Endothelial cell (in vitro differentiated cells): ENCODE measurements around the gene ITPRIP. TPM values are rescaled to one million over a fixed set of nuclear protein-coding genes. Genes with fewer than 3 reads are reported as not detected.

Experiments
- DNase-seq: peaks from one replicate; pipeline ENCODE4 v3.0.0; 2021; ENCODE audit warnings: low spot score
- H3K27ac Mint-ChIP-seq: one replicate; pipeline ENCODE4 v1.8.0; 2021; ENCODE audit warnings: mixed read lengths, inconsistent platforms; ENCODE audit not compliant: unreplicated experiment
- H3K27me3 Mint-ChIP-seq: one replicate; pipeline ENCODE4 v1.8.0; 2021; ENCODE audit warnings: mild to moderate bottlenecking, moderate library complexity, mixed read lengths, inconsistent platforms; ENCODE audit not compliant: unreplicated experiment
- H3K36me3 Mint-ChIP-seq: one replicate; pipeline ENCODE4 v1.8.0; 2021; ENCODE audit warnings: mild to moderate bottlenecking, low read depth, mixed read lengths, inconsistent platforms; ENCODE audit not compliant: unreplicated experiment
- H3K4me1 Mint-ChIP-seq: one replicate; pipeline ENCODE4 v1.8.0; 2021; ENCODE audit warnings: mild to moderate bottlenecking, mixed read lengths, inconsistent platforms; ENCODE audit not compliant: unreplicated experiment
- H3K4me3 Mint-ChIP-seq: one replicate; pipeline ENCODE4 v1.8.0; 2021; ENCODE audit warnings: mild to moderate bottlenecking, mixed read lengths, inconsistent platforms; ENCODE audit not compliant: unreplicated experiment
- H3K9me3 Mint-ChIP-seq: one replicate; pipeline ENCODE4 v1.8.0; 2021; ENCODE audit warnings: mixed read lengths, inconsistent platforms; ENCODE audit not compliant: unreplicated experiment
- CTCF ChIP-seq: fragments of 200-600 bp; sonication (generic); IDR thresholded peaks from one replicate; pipeline ENCODE4 v1.5.0; 2021; ENCODE audit warnings: antibody characterized with exemption; ENCODE audit not compliant: unreplicated experiment
- total RNA-seq: library from RNA; stranded (reverse); fragmentation: NEBNext Ultra II Directional; extraction: Animal tissue kit (Norgen Biotek cat#: 25700); gene quantifications from one replicate; pipeline ENCODE4 v1.2.1, GENCODE V29; 2021; ENCODE audit not compliant: unreplicated experiment

Gene ITPRIP
- total RNA-seq, 1 donor from 2014 or later, result 16.3 TPM

- H3K27ac Mint-ChIP-seq, result no peak overlapping the region
These were observed 37.5 kb downstream of the ITPRIP start for GRCh38 chr10:104300736-104301292.

DNA sequence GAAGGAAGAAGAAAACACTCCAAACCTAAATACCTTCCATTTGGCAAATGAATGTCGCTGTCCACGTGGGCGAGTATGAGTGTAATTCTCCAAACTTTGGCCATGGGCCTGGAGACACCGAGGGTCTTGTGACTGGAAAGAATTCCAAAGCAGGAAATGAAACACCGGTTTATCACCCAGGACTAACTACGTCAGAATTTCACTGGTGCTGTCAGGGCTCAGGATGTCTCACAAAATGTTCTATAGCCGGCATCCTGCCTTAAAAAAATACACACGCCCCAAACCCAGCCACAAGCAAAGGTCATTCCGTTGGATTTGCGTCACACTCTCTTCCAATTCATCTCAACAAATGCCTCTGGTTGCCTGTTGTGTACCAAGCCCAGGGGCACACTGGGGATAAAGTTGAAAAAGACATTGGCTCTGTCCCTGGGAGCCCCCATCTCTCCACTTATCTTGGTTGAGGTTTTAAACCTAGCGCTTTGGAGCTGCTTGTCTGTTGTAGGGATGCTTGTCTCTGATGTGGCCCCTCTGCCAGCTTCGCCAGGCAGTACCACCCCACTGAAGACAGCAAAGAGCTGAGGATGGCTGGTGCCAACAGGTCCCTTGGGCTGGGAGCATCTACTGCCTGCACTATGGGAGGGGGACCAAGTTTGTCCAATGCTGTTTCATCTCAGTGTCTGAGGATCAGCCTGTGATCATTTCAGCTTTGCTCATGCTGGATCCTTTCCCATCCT is 38.1 kb downstream of the ITPRIP start:
- peaks cover 6% of the 10 kb centered on the region for H3K9me3 Mint-ChIP-seq
- no peak overlapping the region for H3K27ac Mint-ChIP-seq
- DNase-seq, result no peak
- TF ChIP-seq CTCF, result no peak
- H3K4me1 Mint-ChIP-seq, result peaks cover 6% of the 10 kb centered on the region
- no peak overlapping the region for H3K4me3 Mint-ChIP-seq
- H3K36me3 Mint-ChIP-seq, result peaks cover 6% of the 10 kb centered on the region
- H3K27me3 Mint-ChIP-seq, result peaks cover 6% of the 10 kb centered on the region

More at GRCh38 chr10:104300736-104301292, 37.5 kb downstream of the ITPRIP start:
- no peak for DNase-seq
- H3K36me3 Mint-ChIP-seq, result peaks cover 6% of the 10 kb centered on the region
- TF ChIP-seq CTCF, result no peak
- H3K4me1 Mint-ChIP-seq, result peaks cover 6% of the 10 kb centered on the region
- peaks cover 6% of the 10 kb centered on the region for H3K9me3 Mint-ChIP-seq
- no peak overlapping the region for H3K4me3 Mint-ChIP-seq
- H3K27me3 Mint-ChIP-seq, result peaks cover 6% of the 10 kb centered on the region

DNA sequence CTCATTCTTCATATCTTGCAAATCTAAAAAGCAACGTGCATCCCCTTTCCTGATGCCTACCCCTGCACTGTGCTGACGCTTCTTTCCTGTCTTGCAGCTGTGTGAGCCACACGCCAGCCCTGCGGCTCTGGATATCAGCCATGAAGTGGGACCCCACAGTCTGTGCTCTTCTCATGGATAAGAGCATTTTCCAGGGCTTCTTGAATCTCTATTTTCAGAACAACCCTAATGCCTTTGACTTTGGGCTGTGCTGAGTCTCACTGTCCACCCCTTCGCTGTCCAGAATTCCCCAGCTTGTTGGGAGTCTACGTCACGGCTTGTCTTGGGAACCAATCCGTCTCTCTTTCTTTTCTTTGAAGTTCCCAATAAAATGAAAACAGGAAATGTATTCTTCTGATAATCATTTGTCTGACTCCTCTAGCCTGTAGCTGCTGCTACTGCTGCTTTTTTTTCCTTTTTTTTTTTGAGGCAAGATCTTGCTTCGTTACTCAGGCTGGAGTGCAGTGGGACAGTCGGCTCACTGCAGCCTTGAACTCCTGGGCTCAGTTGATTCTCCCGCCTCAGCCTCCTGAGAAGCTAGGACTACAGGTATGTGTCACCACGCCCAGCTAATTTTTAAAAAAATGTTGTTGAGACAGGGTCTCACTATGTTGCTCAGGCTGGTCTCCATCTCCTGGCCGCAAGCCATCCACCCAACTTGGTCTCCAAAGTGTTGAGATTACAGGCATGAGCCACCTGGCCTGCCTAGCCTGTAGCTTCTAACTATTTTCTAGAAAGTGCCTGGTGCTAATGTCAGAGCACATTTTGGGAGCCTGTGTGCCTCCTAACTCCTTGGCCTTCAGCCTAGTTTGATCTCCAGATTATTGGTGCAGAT is 39.0 kb downstream of the ITPRIP start:
- H3K27ac Mint-ChIP-seq, result no peak overlapping the region
- H3K27me3 Mint-ChIP-seq, result peaks cover 6% of the 10 kb centered on the region
- no peak for TF ChIP-seq CTCF
- DNase-seq, result no peak
- H3K36me3 Mint-ChIP-seq, result peaks cover 6% of the 10 kb centered on the region
- peaks cover 6% of the 10 kb centered on the region for H3K9me3 Mint-ChIP-seq
- peaks cover 6% of the 10 kb centered on the region for H3K4me1 Mint-ChIP-seq
- no peak overlapping the region for H3K4me3 Mint-ChIP-seq

GRCh38 chr10:104297697-104298660 is 40.3 kb downstream of the ITPRIP start:
- TF ChIP-seq CTCF, result peak; percentile 65
- Mint-ChIP-seq H3K27ac (no peak overlapping the region), H3K36me3 (peaks cover under 1% of the 10 kb centered on the region), H3K9me3 (peaks cover 1% of the 10 kb centered on the region), H3K4me3 (no peak overlapping the region), H3K27me3 (peaks cover 3% of the 10 kb centered on the region), H3K4me1 (peaks cover 7% of the 10 kb centered on the region)
- peak; percentile 83 for DNase-seq
